Brain microvascular endothelial cell (primary cell): Measurements from ENCODE around the gene TMEM178B.

Source experiments
- DNase-seq: peaks from one replicate; pipeline ENCODE4 v3.0.0-alpha.2; 2020
- H3K27ac ChIP-seq: fragments of 250-450 bp; sonication (Bioruptor Pico); 2 replicates; pipeline ENCODE4 v1.5.1; 2020; ENCODE audit warnings: mild to moderate bottlenecking, moderate library complexity
- H3K27me3 ChIP-seq: fragments of 250-450 bp; sonication (Bioruptor Pico); replicated peaks from 2 replicates; pipeline ENCODE4 v1.5.1; 2020; ENCODE audit warnings: mild to moderate bottlenecking
- H3K36me3 ChIP-seq: fragments of 250-450 bp; sonication (Bioruptor Pico); replicated peaks from 2 replicates; pipeline ENCODE4 v1.5.1; 2020; ENCODE audit warnings: mild to moderate bottlenecking
- H3K4me3 ChIP-seq: 2 replicates; pipeline ENCODE4 v1.5.1; 2011; ENCODE audit warnings: low read depth, mild to moderate bottlenecking, control low read depth, low read length, moderate library complexity
- CTCF ChIP-seq: IDR thresholded peaks from 2 replicates; pipeline ENCODE4 v1.5.1; 2011; ENCODE audit warnings: low read depth, mild to moderate bottlenecking, moderate library complexity, low read length, control low read depth, inconsistent platforms; ENCODE audit errors: missing control alignments
- in situ Hi-C: cut with HindIII; loops from 2 replicates; pipeline ENCODE4 v1.10.0; 2017; ENCODE audit warnings: low sequenced_read_pairs, low pct_ligation_motif_present

The TMEM178B gene

DNA sequence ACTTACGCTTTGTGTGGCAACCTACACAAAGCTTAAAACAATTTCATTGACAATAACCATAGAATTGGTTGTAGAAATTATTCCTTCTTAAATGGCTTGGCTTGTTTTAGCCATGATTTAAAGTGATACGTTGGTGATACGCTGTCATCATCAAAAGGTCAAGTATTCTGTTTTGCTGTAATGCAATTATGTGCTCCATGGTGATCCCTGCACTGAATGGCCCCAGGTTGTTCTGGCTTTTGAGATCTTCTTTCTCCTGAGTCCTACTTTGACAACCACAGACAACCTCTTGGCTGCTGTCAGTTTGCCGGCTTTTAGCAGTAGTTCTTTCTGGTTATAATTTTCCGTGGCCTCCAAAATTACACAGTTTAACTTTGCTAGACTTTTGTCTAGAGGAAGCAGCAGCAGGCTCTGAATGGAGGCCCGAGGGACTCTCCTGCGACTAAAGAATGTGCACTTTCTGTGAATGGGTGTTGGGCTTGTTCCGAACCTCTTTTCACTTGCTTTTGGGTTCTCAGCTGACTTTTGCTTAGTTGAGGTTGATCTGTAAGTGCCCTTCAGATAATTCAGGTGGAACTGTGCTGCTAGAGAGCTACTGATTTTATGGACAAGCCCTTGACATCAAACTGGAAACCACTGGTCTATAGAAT is 104.7 kb downstream of the TMEM178B start:
- no peak for TF ChIP-seq CTCF
- in situ Hi-C loops: no loop called here
- H3K36me3 ChIP-seq: no peaks in the 10 kb centered on the region
- no peak overlapping the region for H3K4me3 ChIP-seq
- DNase-seq: no peak
- H3K27me3 ChIP-seq: no peaks in the 10 kb centered on the region
- no peak overlapping the region for H3K27ac ChIP-seq

GRCh38 chr7:141181812-141182211 is 107.9 kb downstream of the TMEM178B start:
- no peak overlapping the region for H3K27ac ChIP-seq
- no peak for TF ChIP-seq CTCF
- no peaks in the 10 kb centered on the region for H3K27me3 ChIP-seq
- no peaks in the 10 kb centered on the region for H3K36me3 ChIP-seq
- DNase-seq: no peak
- no peak overlapping the region for H3K4me3 ChIP-seq
- in situ Hi-C loops: no loop called here

DNA sequence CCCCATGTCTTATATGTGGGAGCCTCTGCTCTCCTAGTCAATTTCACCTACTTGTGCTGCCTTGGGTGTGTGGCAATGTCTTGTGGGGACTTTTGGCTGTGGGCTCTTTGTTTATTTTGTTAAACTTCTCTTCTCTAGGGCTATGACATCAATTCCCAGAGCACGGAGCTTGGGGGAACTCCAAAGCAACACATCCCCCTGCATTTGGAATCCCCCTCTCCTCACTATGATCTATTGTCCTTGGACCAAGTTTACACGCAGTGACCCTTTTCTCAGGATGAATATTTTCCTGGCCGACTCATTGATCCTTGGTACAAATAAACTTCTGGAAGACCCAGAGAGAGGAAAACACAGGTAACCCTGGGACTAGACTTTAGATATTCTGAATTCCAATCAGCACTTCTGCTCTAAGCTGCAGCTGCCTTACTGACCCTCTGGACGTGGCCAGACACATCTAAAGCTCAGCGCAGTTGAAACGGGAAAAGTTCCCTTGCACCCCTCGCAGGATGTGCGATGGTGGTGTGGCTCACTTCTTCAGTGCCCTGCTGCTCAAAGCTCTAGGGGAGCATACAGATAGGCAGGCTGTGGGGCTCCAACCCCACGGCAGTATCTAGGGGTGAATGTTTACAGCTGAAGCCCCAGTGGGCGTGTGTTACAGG is 110.8 kb downstream of the TMEM178B start:
- Histone ChIP-seq H3K36me3 (no peaks in the 10 kb centered on the region), H3K27ac (no peak overlapping the region), H3K4me3 (no peak overlapping the region), H3K27me3 (no peaks in the 10 kb centered on the region)
- no peak for TF ChIP-seq CTCF
- no peak for DNase-seq
- in situ Hi-C loops: no loop called here

- DNase-seq: no peak
- H3K36me3 ChIP-seq: no peaks in the 10 kb centered on the region
- no peak overlapping the region for H3K27ac ChIP-seq
- no peaks in the 10 kb centered on the region for H3K27me3 ChIP-seq
- H3K4me3 ChIP-seq: no peak overlapping the region
- in situ Hi-C loops: no loop called here
- TF ChIP-seq CTCF: no peak
Measured at GRCh38 chr7:141185369-141185967, 111.6 kb downstream of the TMEM178B start.

DNA sequence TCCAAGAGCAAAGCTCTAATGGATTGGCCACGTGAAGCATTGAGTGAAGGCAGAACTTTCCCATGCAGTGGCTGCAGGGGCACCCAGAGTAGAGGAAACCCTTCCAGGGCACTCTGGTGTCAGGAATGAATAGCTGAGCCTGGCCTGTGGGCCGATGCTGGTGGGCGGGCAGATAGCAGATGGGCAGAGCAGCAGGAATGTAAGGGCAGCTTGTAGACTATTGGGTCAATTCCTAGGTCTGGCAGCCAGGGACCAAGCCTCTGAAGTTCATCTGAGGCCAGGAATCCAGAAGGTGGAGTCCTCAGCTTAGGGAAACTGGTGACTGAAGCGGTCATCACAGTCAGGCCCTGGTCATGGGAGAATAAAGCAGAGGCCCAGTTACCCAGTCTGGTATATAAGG is 115.4 kb downstream of the TMEM178B start:
- H3K4me3 ChIP-seq: no peak overlapping the region
- no peak for DNase-seq
- H3K36me3 ChIP-seq: no peaks in the 10 kb centered on the region
- no peak for TF ChIP-seq CTCF
- H3K27me3 ChIP-seq: no peaks in the 10 kb centered on the region
- in situ Hi-C loops: no loop called here
- no peak overlapping the region for H3K27ac ChIP-seq
